ENCODE data around the gene GPR33. TPM values are rescaled to one million over a fixed set of nuclear protein-coding genes. Genes with fewer than 3 reads are reported as not detected.

The GPR33 gene
- total and polyA plus RNA-seq, 2 experiments from 2014 or later = not detected

DNA sequence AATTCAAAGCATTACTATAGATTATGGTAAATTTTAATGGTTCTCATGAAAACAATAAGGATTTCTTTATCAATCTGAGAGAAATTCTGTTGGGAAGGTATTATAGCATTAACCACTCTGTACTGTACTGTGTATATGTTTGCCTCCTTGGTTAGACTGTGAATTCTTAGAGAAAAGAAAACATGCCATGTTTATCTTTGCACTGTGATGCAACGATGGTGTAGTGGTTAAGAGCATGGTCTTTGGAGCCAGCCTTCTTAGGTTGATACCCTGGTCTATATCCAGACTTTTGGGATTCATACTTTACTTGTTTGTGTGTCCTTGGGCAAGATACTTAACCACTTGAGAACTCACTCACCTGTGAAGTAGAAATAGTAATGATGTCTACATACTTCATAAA, 41.2 kb upstream of the GPR33 start:
- no peak for DNase-seq (ENCODE audit: low spot score)
- no peak overlapping the region for H3K4me2 ChIP-seq
- no peak overlapping the region for H3K27ac ChIP-seq
- no peaks in the 10 kb centered on the region for H4K20me1 ChIP-seq (ENCODE audit: insufficient read depth, poor library complexity, severe bottlenecking)
- TF ChIP-seq EZH2 (IDR thresholded peaks at IDR 0.05; ENCODE audit: borderline replicate concordance) (no peak), EZH2phosphoT487 (IDR thresholded peaks at IDR 0.05; ENCODE audit: low read depth, severe bottlenecking, unreplicated experiment) (no peak)
- TF ChIP-seq, protein P1, sequence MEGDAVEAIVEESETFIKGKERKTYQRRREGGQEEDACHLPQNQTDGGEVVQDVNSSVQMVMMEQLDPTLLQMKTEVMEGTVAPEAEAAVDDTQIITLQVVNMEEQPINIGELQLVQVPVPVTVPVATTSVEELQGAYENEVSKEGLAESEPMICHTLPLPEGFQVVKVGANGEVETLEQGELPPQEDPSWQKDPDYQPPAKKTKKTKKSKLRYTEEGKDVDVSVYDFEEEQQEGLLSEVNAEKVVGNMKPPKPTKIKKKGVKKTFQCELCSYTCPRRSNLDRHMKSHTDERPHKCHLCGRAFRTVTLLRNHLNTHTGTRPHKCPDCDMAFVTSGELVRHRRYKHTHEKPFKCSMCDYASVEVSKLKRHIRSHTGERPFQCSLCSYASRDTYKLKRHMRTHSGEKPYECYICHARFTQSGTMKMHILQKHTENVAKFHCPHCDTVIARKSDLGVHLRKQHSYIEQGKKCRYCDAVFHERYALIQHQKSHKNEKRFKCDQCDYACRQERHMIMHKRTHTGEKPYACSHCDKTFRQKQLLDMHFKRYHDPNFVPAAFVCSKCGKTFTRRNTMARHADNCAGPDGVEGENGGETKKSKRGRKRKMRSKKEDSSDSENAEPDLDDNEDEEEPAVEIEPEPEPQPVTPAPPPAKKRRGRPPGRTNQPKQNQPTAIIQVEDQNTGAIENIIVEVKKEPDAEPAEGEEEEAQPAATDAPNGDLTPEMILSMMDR (IDR thresholded peaks at IDR 0.05; ENCODE audit: poor library complexity) = no peak
- 69% methylated on average over 1 of the region's 1 CpG for WGBS (ENCODE audit: low lambda C conversion rate, missing lambda C conversion rate)
- H3K9me3 ChIP-seq (ENCODE audit: low read depth) = no peaks in the 10 kb centered on the region
- no peaks in the 10 kb centered on the region for H3K79me2 ChIP-seq
- H3K4me1 ChIP-seq (ENCODE audit: insufficient read depth) = no peaks in the 10 kb centered on the region
- no peak overlapping the region for H3K4me3 ChIP-seq
- no peaks in the 10 kb centered on the region for H3K36me3 ChIP-seq (replicated peaks; ENCODE audit: insufficient read depth, low read depth)
- H2AFZ ChIP-seq = no peak overlapping the region
- no peaks in the 10 kb centered on the region for H3K9me2 ChIP-seq (replicated peaks; ENCODE audit: insufficient read depth)
- H3K27me3 ChIP-seq = no peaks in the 10 kb centered on the region

GRCh38 chr14:31527546-31527945, 39.7 kb upstream of the GPR33 start:
- WGBS (ENCODE audit: low lambda C conversion rate, missing lambda C conversion rate) = 93% methylated on average over 8 of the region's 8 CpGs
- Histone ChIP-seq H3K4me2 (no peak overlapping the region), H2AFZ (no peak overlapping the region), H4K20me1 (ENCODE audit: insufficient read depth, poor library complexity, severe bottlenecking) (no peaks in the 10 kb centered on the region), H3K79me2 (no peaks in the 10 kb centered on the region), H3K4me1 (ENCODE audit: insufficient read depth) (no peaks in the 10 kb centered on the region), H3K9me3 (ENCODE audit: low read depth) (no peaks in the 10 kb centered on the region), H3K27ac (no peak overlapping the region), H3K27me3 (no peaks in the 10 kb centered on the region), H3K4me3 (no peak overlapping the region), H3K36me3 (replicated peaks; ENCODE audit: insufficient read depth, low read depth) (no peaks in the 10 kb centered on the region), H3K9me2 (replicated peaks; ENCODE audit: insufficient read depth) (no peaks in the 10 kb centered on the region)
- no peak for TF ChIP-seq EZH2phosphoT487 (IDR thresholded peaks at IDR 0.05; ENCODE audit: low read depth, severe bottlenecking, unreplicated experiment)
- TF ChIP-seq, protein P1 (IDR thresholded peaks at IDR 0.05; ENCODE audit: poor library complexity) = no peak
- TF ChIP-seq EZH2 (IDR thresholded peaks at IDR 0.05; ENCODE audit: borderline replicate concordance) = no peak
- DNase-seq (ENCODE audit: low spot score) = no peak

- Histone ChIP-seq H3K4me3 (no peak overlapping the region), H3K36me3 (replicated peaks; ENCODE audit: insufficient read depth, low read depth) (no peaks in the 10 kb centered on the region), H3K9me3 (ENCODE audit: low read depth) (no peaks in the 10 kb centered on the region), H3K27ac (no peak overlapping the region), H3K79me2 (no peaks in the 10 kb centered on the region), H3K4me2 (no peak overlapping the region), H4K20me1 (ENCODE audit: insufficient read depth, poor library complexity, severe bottlenecking) (no peaks in the 10 kb centered on the region), H3K9me2 (replicated peaks; ENCODE audit: insufficient read depth) (no peaks in the 10 kb centered on the region), H3K4me1 (ENCODE audit: insufficient read depth) (no peaks in the 10 kb centered on the region), H3K27me3 (no peaks in the 10 kb centered on the region), H2AFZ (no peak overlapping the region)
- TF ChIP-seq EZH2 (IDR thresholded peaks at IDR 0.05; ENCODE audit: borderline replicate concordance) = no peak
- TF ChIP-seq EZH2phosphoT487 (IDR thresholded peaks at IDR 0.05; ENCODE audit: low read depth, severe bottlenecking, unreplicated experiment) = no peak
- TF ChIP-seq, protein P1 (IDR thresholded peaks at IDR 0.05; ENCODE audit: poor library complexity) = no peak
- no peak for DNase-seq (ENCODE audit: low spot score)
- WGBS (ENCODE audit: low lambda C conversion rate, missing lambda C conversion rate) = over 99% methylated on average over 27 of the region's 33 CpGs
Observed at GRCh38 chr14:31527087-31527486, 39.2 kb upstream of the GPR33 start.

DNA sequence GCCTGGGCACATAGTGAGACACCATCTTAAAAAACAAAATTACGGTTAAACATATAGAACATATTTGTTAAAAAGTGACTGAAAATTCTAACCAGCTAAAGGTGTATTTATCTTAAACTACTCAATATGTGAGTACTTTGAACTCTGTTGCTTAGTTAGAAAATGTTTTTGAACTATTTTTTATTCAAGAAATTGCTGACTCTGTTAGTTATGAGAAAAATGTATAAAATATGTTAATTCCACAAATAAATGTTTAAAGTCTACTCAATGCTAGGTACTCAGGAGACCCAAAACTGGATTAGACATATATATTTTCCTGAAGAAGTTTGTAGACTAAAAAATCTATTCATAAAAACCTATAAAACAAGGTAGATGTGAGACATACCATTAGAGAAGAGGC, 23.0 kb upstream of the GPR33 start:
- H3K4me1 ChIP-seq (ENCODE audit: insufficient read depth) = no peaks in the 10 kb centered on the region
- H3K9me2 ChIP-seq (replicated peaks; ENCODE audit: insufficient read depth) = no peaks in the 10 kb centered on the region
- H2AFZ ChIP-seq = no peak overlapping the region
- H3K79me2 ChIP-seq = no peaks in the 10 kb centered on the region
- H3K27me3 ChIP-seq = no peaks in the 10 kb centered on the region
- no peak overlapping the region for H3K27ac ChIP-seq
- H3K36me3 ChIP-seq (replicated peaks; ENCODE audit: insufficient read depth, low read depth) = no peaks in the 10 kb centered on the region
- no peaks in the 10 kb centered on the region for H4K20me1 ChIP-seq (ENCODE audit: insufficient read depth, poor library complexity, severe bottlenecking)
- no peak overlapping the region for H3K4me3 ChIP-seq
- TF ChIP-seq EZH2phosphoT487 (IDR thresholded peaks at IDR 0.05; ENCODE audit: low read depth, severe bottlenecking, unreplicated experiment) (no peak), EZH2 (IDR thresholded peaks at IDR 0.05; ENCODE audit: borderline replicate concordance) (no peak)
- TF ChIP-seq, protein P1 (IDR thresholded peaks at IDR 0.05; ENCODE audit: poor library complexity) = no peak
- H3K9me3 ChIP-seq (ENCODE audit: low read depth) = no peaks in the 10 kb centered on the region
- H3K4me2 ChIP-seq = no peak overlapping the region
- WGBS (ENCODE audit: low lambda C conversion rate, missing lambda C conversion rate) = 97% methylated on average over 1 of the region's 1 CpG
- DNase-seq (ENCODE audit: low spot score) = no peak
